ENCODE measurements around the gene ADGRG1.

The ADGRG1 gene

DNA sequence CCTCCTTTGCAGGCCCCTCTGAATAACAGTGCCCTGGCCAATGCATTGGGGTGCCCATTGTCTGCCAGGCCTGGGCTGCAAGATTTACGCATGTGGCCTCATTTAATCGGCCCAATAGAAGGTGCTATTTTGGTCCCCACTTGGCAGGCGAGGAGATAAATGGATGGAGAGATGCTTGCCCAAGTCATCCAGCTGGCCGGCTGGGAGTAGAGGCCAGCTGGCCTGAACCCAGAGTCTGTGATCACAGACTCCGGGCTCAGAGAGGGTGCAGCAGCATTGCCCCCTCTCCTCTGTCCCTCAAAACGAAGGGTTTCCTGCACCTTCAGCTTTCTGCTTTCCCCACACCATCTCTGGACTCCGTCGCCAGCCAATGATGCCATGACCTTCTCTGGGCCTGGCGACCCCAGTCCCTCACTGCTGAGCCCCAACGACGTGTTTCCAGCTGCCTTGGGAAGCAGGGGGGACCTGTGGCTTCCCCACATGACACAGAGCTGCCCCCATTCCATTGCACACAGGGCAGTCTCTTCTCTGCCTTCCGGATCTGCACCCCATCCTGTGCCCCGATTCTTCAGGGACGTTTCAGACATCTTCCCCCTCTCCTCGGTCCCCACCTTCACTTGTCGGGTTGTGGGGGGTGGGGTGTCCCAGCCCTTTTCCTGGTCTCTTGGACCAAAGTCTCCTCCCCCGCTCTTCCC lies 3.5 kb upstream of the ADGRG1 start:
- TF ChIP-seq TAF1 (IDR thresholded peaks at IDR 0.05; ENCODE audit: borderline replicate concordance, insufficient read depth, low read length): no peak
- TF ChIP-seq FOXP2 (optimal IDR thresholded peaks at IDR 0.05; ENCODE audit: borderline replicate concordance, extremely low read depth, extremely low read length, insufficient read depth): no peak
- TF ChIP-seq, protein P1, sequence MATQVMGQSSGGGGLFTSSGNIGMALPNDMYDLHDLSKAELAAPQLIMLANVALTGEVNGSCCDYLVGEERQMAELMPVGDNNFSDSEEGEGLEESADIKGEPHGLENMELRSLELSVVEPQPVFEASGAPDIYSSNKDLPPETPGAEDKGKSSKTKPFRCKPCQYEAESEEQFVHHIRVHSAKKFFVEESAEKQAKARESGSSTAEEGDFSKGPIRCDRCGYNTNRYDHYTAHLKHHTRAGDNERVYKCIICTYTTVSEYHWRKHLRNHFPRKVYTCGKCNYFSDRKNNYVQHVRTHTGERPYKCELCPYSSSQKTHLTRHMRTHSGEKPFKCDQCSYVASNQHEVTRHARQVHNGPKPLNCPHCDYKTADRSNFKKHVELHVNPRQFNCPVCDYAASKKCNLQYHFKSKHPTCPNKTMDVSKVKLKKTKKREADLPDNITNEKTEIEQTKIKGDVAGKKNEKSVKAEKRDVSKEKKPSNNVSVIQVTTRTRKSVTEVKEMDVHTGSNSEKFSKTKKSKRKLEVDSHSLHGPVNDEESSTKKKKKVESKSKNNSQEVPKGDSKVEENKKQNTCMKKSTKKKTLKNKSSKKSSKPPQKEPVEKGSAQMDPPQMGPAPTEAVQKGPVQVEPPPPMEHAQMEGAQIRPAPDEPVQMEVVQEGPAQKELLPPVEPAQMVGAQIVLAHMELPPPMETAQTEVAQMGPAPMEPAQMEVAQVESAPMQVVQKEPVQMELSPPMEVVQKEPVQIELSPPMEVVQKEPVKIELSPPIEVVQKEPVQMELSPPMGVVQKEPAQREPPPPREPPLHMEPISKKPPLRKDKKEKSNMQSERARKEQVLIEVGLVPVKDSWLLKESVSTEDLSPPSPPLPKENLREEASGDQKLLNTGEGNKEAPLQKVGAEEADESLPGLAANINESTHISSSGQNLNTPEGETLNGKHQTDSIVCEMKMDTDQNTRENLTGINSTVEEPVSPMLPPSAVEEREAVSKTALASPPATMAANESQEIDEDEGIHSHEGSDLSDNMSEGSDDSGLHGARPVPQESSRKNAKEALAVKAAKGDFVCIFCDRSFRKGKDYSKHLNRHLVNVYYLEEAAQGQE (IDR thresholded peaks at IDR 0.05; ENCODE audit: insufficient read depth in 1 of 2, low read depth in 2 of 2, low read length in 2 of 2): no peak
- TF ChIP-seq SIN3A (IDR thresholded peaks at IDR 0.05; ENCODE audit: borderline replicate concordance, insufficient read depth, low read length): no peak
- no peak for TF ChIP-seq POLR2AphosphoS5 (IDR thresholded peaks at IDR 0.05; ENCODE audit: low read depth, low read length)

DNA sequence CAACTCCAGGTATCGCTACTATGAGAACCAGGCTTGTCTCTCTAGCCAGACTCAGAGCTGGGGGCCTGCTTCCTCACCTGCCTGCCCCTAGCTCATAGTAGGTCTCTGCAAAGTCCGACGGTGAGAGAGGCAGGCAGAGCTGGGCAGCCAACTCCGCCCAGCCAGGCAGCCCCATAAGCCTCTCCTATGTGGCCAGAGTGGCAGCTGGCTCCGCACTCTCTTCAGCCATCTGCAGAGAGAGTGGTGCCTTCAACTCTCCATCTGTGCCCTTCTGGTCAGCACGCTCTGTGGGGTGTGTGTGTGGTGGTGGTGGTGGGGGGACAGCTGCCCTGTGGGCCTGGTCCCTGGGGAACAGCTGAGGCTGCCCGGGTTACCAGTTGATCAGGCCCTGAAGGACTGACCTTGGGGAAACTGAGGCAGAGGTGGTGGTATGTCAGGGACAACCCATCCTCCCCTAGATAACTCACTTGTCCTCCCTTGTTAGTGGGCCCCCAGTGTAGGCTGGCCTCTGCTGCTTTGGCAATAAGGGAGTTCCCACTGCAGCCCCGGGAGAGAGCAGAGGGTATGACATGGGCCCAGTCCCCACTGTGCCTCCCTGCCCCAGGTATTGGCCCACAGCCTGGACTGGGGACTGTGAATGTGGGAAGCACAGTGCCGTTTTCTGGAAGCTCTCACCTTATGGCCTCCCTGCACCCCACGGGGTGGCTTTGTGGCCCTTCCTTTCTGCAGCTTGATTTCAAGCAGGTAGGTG lies 1.8 kb upstream of the ADGRG1 start:
- TF ChIP-seq SIN3A (IDR thresholded peaks at IDR 0.05; ENCODE audit: borderline replicate concordance, insufficient read depth, low read length): no peak
- TF ChIP-seq FOXP2 (optimal IDR thresholded peaks at IDR 0.05; ENCODE audit: borderline replicate concordance, extremely low read depth, extremely low read length, insufficient read depth): no peak
- TF ChIP-seq, protein P1 (IDR thresholded peaks at IDR 0.05; ENCODE audit: insufficient read depth in 1 of 2, low read depth in 2 of 2, low read length in 2 of 2): no peak
- TF ChIP-seq TAF1 (IDR thresholded peaks at IDR 0.05; ENCODE audit: borderline replicate concordance, insufficient read depth, low read length): no peak
- no peak for TF ChIP-seq POLR2AphosphoS5 (IDR thresholded peaks at IDR 0.05; ENCODE audit: low read depth, low read length)

DNA sequence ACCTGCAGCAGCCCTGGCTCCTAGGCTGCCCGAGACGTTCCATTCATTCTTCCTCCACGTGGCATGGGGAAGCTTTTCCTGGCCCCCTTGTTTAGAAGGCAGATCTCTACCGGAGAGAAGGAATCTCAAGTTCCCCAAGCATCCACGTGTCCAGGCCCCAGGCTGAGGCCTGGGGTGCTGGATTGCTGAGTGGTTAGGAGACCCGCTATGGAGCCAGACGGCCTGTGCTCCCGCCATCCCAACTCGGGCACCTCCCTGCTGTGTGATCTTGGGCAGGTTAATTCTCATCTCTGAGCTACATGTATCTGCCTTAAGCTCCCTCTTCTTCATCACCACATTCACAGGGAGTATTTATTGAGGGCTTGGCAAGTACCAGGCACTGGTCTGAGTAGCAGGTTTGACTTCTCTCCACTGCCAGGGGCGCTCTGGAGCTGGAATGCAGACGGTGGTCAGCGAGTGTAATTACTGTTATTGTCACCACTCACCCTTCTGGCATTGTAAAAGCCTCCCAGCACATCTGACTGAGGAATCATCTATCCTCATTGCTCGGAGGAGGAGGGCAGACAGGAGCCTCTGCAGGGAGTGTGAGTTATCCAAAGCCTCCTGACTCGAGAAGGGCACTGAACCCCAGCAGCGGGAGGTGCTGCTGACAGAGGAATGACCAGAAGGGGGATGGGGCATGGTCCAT lies 1.1 kb upstream of the ADGRG1 start:
- TF ChIP-seq TAF1 (IDR thresholded peaks at IDR 0.05; ENCODE audit: borderline replicate concordance, insufficient read depth, low read length) (no peak), POLR2AphosphoS5 (IDR thresholded peaks at IDR 0.05; ENCODE audit: low read depth, low read length) (no peak), FOXP2 (optimal IDR thresholded peaks at IDR 0.05; ENCODE audit: borderline replicate concordance, extremely low read depth, extremely low read length, insufficient read depth) (no peak), SIN3A (IDR thresholded peaks at IDR 0.05; ENCODE audit: borderline replicate concordance, insufficient read depth, low read length) (no peak)
- TF ChIP-seq, protein P1 (IDR thresholded peaks at IDR 0.05; ENCODE audit: insufficient read depth in 1 of 2, low read depth in 2 of 2, low read length in 2 of 2): no peak

DNA sequence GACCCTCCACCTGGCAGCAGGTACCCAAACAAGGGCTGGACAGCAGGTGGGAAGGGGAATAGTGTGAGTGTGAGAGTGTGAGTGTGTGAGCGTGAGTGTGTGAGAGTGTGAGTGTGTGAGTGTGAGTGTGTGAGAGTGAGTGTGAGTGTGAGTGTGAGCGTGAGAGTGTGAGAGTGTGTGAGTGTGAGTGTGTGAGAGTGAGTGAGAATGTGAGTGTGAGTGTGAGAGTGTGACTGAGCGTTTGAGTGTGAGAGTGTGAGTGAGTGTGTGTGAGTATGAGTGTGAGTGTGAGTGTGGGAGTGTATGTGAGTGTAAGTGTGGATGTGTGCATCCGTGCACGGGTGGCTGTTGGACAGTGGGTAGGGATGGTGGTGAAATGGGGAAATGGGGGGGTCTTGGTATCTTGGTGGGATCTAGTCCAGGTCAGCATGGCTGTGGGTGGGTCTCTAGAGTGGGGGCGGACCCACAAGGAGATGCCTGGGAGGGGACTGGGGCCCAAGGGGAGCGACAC lies 408 bp downstream of the ADGRG1 start:
- TF ChIP-seq POLR2AphosphoS5 (IDR thresholded peaks at IDR 0.05; ENCODE audit: low read depth, low read length) (no peak), FOXP2 (optimal IDR thresholded peaks at IDR 0.05; ENCODE audit: borderline replicate concordance, extremely low read depth, extremely low read length, insufficient read depth) (no peak), SIN3A (IDR thresholded peaks at IDR 0.05; ENCODE audit: borderline replicate concordance, insufficient read depth, low read length) (no peak), TAF1 (IDR thresholded peaks at IDR 0.05; ENCODE audit: borderline replicate concordance, insufficient read depth, low read length) (no peak)

Data from PFSK-1 (cell line).